ENCODE results near the gene DNA2.

The DNA2 gene

GRCh38 chr10:68364101-68364886 lies 107.5 kb downstream of the DNA2 start:
- no peak for DNase-seq (ENCODE audit: extremely low read depth, low read depth)
- H3K4me3 ChIP-seq (replicated peaks; ENCODE audit: low read depth, low read length) = no peak overlapping the region
- TF ChIP-seq CTCF (IDR thresholded peaks at IDR 0.05; ENCODE audit: low read depth, low read length, missing control alignments) = no peak
